ENCODE data around the gene FNDC3B.

The FNDC3B gene

DNA sequence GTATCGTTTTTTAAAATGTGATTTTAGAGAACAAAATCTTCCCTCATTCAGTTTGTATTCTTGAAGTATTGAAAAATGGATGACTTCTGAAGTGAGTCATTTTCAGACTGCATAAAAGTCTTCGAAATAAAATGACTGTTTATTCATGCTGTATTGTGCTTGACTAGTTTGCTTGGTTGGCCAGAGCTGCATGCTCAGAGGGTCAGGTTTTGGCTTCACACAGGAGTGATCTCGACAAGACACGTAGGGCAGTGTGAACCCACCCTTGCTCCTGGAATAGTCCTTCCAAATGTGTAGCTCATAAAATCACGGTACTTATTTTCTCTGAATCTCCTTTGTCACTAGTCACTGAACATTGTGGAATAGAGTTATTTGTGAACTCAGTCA lies 73.3 kb downstream of the FNDC3B start:
- no peak for DNase-seq (ENCODE audit: low read depth, low spot score)

GRCh38 chr3:172113710-172114109 lies 74.3 kb downstream of the FNDC3B start:
- DNase-seq (ENCODE audit: low read depth, low spot score): no peak

GRCh38 chr3:172115059-172115458 lies 75.7 kb downstream of the FNDC3B start:
- no peak for DNase-seq (ENCODE audit: low read depth, low spot score)

GRCh38 chr3:172115787-172116186 lies 76.4 kb downstream of the FNDC3B start:
- no peak for DNase-seq (ENCODE audit: low read depth, low spot score)

GRCh38 chr3:172118019-172118418 lies 78.6 kb downstream of the FNDC3B start:
- no peak for DNase-seq (ENCODE audit: low read depth, low spot score)

DNA sequence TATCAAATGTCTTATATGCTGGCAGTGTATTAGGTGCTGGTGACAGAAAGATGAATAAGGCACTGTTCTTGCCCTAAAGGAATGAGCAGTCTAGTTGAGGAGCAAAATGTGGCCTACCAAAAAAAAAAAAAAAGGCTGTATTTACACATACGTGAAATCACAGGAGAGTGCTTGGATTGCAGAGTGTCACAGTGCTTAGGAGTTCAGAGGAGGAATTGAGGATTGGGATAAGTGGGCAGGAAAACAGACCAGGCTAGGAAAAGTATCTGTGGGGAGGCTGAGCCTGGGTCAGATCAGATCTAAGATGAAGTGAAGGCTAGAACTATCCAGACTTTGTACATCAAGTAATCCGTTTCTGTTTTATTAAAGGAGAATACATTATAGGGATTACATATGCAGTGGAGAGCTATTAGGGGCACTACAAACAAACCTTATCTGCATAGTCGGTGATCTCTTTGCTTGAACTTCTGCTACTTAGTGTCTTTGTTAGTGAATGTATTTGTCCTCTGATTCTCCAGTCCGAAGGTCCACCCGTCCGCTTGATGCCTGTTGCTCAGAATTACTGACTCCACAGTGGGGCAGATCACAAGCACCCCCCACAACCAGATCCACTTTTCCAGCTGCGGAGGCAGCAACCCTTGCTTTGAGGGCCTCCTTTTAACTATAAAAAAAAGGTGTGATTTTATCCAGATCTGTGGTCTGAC lies 80.0 kb downstream of the FNDC3B start:
- no peak for DNase-seq (ENCODE audit: low read depth, low spot score)

- DNase-seq (ENCODE audit: low read depth, low spot score): no peak
Observed at GRCh38 chr3:172120912-172121311, 81.5 kb downstream of the FNDC3B start.

DNA sequence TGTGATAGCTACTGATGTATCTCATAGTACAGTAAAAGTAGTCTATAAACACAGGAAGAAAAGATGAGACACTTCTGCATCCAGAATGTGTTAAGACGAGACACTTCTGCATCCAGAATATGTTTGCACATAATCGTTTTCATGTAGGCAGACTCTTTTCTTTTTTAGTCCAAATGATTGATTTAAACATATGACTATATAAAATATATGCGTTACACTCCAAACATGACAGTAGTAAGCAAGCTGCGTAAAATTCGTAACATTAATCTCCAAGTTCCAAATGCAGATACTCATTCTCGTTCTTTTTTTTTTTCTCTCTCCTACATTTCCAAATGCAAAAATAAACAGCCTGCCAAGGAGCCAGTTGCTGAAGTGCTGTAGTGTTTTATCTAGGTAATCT lies 82.6 kb downstream of the FNDC3B start:
- DNase-seq (ENCODE audit: low read depth, low spot score): no peak

DNA sequence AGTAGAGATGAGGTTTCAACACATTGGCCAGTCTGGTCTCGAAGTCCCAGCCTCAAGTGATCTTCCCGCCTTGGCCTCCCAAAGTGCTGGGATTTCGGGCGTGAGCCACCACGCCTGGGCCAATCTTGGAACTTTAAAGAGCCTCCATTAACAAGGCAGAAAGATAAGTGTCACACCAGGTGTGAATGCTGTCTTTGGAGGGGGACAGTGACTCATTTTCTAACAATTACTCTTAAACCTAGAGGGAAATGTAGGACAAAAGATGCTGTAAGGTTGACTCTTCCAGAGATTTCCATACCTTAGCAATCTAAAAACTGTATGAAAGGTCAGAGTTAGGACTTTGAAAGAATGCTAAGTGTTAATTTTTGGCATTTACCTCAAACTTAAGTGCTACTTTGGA lies 84.9 kb downstream of the FNDC3B start:
- no peak for DNase-seq (ENCODE audit: low read depth, low spot score)

DNA sequence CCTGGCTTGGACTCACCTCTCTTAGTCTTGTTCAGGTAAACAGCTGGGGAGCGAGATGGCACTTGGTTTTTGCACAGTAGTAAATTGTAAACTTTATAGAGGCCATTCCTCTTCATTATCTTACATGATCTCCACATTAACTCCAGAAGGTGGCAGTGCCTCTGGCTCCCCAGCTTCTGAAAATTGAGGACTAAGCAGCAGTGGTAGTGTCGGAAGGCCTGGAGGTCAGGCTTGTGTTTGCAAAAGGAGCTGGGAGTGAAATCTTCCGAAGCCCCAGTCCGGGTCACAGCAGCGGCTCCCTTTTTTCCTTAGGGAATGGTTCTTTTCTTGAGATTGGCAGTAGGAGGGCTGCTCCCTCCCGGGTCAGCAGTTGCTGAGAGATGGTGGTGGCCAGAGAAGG lies 85.7 kb downstream of the FNDC3B start:
- DNase-seq (ENCODE audit: low read depth, low spot score): peak; percentile 56

DNA sequence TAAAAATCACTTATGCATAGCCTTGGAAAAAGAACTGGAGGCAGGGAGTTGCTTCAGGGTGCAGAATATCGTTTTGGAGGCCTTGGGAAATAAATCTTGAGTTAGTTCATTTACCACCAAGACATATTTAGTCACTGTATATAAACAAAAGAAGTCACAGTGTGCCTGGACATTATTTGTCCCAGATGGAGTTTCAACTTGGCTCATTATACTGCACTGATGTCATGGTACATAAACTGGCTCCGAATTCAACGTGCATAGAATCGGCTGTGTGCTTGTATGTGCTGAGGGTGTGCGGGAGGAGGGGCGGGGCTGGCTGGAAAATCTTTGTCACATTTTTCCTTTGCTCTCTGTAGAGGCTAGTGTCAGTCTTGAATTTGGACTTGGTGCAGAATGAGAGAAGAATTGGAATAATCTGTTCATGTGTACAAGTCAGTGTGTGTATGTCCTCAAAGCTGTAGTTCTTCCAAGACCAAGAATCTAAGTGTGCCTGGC lies 86.6 kb downstream of the FNDC3B start:
- DNase-seq (ENCODE audit: low read depth, low spot score): no peak

- peak; percentile 40 for DNase-seq (ENCODE audit: low read depth, low spot score)
Observed at GRCh38 chr3:172126741-172127140, 87.4 kb downstream of the FNDC3B start.

- DNase-seq (ENCODE audit: low read depth, low spot score): no peak
Observed at GRCh38 chr3:172127141-172127540, 87.8 kb downstream of the FNDC3B start.

GRCh38 chr3:172127929-172128580 lies 88.7 kb downstream of the FNDC3B start:
- no peak for DNase-seq (ENCODE audit: low read depth, low spot score)

- no peak for DNase-seq (ENCODE audit: low read depth, low spot score)
Observed at GRCh38 chr3:172128858-172129257, 89.5 kb downstream of the FNDC3B start.

- DNase-seq (ENCODE audit: low read depth, low spot score): no peak
Observed at GRCh38 chr3:172129498-172129849, 90.1 kb downstream of the FNDC3B start.

GRCh38 chr3:172129850-172130716 lies 90.7 kb downstream of the FNDC3B start:
- peak; percentile 83 for DNase-seq (ENCODE audit: low read depth, low spot score)

DNA sequence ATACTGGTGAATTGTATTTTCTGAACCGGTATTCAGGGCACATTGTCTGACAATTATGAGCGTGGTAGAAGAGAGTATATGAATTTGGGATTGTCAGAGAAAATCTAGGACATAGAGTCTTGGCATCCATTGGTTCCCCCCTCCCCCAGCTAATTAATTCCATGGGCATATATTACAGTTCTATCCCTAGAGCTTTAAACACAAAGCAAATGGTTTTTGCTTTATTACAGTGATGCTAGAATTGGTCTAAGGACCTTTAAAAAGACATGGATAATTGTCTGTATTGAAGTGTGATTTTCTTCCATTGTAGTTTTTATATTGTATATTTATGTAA lies 91.3 kb downstream of the FNDC3B start:
- no peak for DNase-seq (ENCODE audit: low read depth, low spot score)

- DNase-seq (ENCODE audit: low read depth, low spot score): no peak
Observed at GRCh38 chr3:172131746-172132145, 92.4 kb downstream of the FNDC3B start.

- DNase-seq (ENCODE audit: low read depth, low spot score): no peak
Observed at GRCh38 chr3:172132159-172132586, 92.8 kb downstream of the FNDC3B start.

- DNase-seq (ENCODE audit: low read depth, low spot score): no peak
Observed at GRCh38 chr3:172132721-172133311, 93.4 kb downstream of the FNDC3B start.

GRCh38 chr3:172133838-172134237 lies 94.5 kb downstream of the FNDC3B start:
- no peak for DNase-seq (ENCODE audit: low read depth, low spot score)

All from ELF-1 (cell line).